Astrocyte (in vitro differentiated cells and primary cell): ENCODE data around the gene SLC8A3.

Experiments
- EZH2 ChIP-seq: IDR thresholded peaks from 2 replicates; pipeline ENCODE4 v1.6.1; 2012; ENCODE audit warnings: mild to moderate bottlenecking, low read length, inconsistent platforms; ENCODE audit not compliant: insufficient read depth
- TF ChIP-seq, protein P1 (sequence below): IDR thresholded peaks from 2 replicates; pipeline ENCODE4 v1.5.1; 2011; ENCODE audit warnings: low read depth, mild to moderate bottlenecking, inconsistent platforms, low read length, moderate library complexity; ENCODE audit not compliant: insufficient read depth

DNA sequence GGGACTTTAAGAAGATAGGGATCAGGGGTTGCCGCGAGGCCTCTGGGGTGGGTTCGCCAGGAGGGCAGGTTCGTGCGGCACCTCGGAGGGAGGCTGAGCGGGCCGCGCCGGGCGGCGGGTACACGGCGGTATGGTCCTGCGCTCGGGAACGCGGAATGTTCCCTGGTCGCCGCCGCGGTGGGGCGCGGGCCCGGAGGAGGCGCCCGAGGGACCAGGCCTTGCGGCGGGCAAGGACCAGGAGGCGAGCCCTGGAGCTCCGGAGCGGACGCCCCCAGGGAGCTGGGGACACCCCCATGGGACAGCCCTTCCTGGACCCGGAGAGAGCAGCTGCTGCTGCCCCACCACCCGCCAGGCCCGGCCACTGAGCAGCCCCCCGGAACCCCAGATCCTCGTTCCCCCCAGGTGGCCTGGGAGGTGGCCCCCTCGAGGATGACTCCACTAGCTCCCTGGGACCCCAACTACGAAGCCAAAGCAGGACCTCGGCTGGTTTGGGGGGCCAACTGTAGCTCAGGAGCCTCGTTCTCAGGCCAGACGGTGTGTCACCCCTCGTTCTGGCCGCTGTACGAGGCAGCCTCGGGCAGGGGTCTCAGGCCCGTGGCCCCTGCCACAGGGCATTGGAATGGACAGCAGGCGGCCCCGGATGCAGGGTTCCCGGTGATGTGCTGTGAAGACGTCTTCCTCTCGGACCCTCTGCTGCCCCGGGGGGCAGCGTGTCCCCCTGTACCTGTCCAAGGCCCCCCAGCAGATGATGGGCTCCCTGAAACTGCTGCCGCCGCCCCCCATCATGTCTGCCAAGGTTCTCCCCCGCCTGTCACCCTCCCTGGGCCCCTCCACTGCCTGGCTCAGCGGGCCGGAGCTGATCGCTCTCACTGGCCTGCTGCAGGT is 45.6 kb upstream of the SLC8A3 start:
- TF ChIP-seq, protein P1, sequence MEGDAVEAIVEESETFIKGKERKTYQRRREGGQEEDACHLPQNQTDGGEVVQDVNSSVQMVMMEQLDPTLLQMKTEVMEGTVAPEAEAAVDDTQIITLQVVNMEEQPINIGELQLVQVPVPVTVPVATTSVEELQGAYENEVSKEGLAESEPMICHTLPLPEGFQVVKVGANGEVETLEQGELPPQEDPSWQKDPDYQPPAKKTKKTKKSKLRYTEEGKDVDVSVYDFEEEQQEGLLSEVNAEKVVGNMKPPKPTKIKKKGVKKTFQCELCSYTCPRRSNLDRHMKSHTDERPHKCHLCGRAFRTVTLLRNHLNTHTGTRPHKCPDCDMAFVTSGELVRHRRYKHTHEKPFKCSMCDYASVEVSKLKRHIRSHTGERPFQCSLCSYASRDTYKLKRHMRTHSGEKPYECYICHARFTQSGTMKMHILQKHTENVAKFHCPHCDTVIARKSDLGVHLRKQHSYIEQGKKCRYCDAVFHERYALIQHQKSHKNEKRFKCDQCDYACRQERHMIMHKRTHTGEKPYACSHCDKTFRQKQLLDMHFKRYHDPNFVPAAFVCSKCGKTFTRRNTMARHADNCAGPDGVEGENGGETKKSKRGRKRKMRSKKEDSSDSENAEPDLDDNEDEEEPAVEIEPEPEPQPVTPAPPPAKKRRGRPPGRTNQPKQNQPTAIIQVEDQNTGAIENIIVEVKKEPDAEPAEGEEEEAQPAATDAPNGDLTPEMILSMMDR, result no peak
- no peak for TF ChIP-seq EZH2
